Measurements from ENCODE around the gene HMG20A.
"Not testable (repeated sequence)": the region's sequence is repeated elsewhere in the genome, so short reads cannot be mapped to it uniquely, and the experiment has no call there.

Gene HMG20A

DNA sequence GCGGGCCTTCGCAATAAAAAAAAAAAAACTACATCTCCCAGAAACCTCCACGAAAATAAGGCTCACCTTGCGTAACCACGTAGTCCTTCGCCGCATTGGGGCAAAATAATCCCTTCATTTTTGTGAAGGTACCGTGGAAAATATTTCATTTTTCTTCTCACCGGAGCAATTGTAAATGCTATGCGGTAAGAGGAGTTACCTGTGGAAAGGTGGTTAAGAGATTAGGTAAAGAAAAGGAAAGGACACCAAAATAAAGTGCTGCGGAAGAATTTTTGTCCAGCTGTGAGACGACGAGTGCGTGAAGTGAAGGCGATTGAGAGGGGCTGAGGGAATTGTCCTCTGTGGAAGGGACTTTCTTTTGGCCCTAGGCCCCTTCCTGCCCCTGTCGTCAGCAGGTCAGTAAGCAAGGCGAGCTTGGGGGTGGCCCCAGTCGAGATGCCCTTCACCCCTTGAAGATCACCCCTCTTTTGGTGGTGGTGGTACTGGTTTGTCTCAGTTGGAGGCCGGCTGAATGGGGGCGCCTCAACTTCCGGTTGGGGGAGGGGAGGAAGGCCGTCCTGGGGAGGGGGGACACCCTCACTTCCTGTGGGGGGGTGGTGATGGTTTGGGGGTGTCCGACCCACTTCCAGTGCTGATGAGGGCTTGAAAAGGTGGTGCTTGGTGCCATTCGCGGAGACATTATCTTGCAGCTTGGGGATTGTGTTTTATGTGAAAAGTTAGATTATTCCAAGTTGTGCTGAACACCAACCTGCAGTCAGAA lies at the start of gene HMG20A:
Gene HMG20A, plus strand, starts transcription at position 279 of the 760 bp plus-strand sequence. CDS start 37,520 bp downstream, outside the sequence.
- DNase-seq (ENCODE audit: low read depth in 2 of 2): peak; percentile 31 to 40

GRCh38 chr15:77371850-77372563 lies 48.7 kb upstream of the HMG20A start:
- DNase-seq (ENCODE audit: low read depth in 2 of 2): no peak

- DNase-seq (ENCODE audit: low read depth in 2 of 2): no peak
Observed at GRCh38 chr15:77373441-77373840, 47.2 kb upstream of the HMG20A start.

- no peak for DNase-seq (ENCODE audit: low read depth in 2 of 2)
Observed at GRCh38 chr15:77375133-77375532, 45.6 kb upstream of the HMG20A start.

- DNase-seq (ENCODE audit: low read depth in 2 of 2): no peak
Observed at GRCh38 chr15:77376770-77377169, 43.9 kb upstream of the HMG20A start.

GRCh38 chr15:77380033-77380432 lies 40.7 kb upstream of the HMG20A start:
- DNase-seq (ENCODE audit: low read depth in 2 of 2): no peak

DNA sequence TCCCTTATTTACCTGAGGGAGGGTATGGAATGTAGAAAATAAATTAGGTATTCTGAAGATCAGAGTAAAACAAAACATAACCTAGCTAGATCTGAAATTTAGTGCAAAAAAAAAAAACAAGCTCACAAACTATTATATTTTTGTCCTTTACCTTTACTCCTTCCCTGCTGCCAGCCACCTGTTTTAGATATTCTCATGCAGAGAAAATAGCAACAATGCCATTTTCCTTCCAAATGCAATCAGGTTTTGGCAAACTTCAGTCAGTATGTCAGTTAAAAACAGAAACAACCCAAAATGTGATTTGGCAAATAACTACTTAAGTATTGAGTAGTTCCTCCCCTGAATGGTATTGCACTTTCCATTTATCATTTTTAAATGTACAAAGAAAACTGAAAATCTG lies 36.6 kb upstream of the HMG20A start:
- DNase-seq (ENCODE audit: low read depth in 2 of 2): no peak

- DNase-seq (ENCODE audit: low read depth in 2 of 2): no peak
Observed at GRCh38 chr15:77384589-77385359, 35.9 kb upstream of the HMG20A start.

DNA sequence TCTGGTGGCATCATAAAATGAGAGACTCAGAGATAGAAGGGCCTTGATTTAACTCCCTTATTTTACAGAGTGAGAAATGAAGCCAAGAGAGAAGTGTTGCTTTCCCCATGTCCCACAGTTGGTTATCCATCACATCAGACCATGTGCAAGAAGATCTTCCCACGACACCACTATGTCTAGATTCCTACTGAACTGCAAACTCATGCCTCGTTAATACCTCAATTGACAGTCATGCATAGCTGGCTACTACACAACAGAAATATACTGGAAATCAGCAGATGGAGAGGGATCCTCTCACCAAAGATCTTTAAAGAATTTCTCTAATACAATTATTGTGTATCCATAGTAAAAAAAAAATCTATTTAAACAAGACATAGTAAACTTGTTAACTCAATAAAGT lies 34.1 kb upstream of the HMG20A start:
- DNase-seq (ENCODE audit: low read depth in 2 of 2): no peak

DNA sequence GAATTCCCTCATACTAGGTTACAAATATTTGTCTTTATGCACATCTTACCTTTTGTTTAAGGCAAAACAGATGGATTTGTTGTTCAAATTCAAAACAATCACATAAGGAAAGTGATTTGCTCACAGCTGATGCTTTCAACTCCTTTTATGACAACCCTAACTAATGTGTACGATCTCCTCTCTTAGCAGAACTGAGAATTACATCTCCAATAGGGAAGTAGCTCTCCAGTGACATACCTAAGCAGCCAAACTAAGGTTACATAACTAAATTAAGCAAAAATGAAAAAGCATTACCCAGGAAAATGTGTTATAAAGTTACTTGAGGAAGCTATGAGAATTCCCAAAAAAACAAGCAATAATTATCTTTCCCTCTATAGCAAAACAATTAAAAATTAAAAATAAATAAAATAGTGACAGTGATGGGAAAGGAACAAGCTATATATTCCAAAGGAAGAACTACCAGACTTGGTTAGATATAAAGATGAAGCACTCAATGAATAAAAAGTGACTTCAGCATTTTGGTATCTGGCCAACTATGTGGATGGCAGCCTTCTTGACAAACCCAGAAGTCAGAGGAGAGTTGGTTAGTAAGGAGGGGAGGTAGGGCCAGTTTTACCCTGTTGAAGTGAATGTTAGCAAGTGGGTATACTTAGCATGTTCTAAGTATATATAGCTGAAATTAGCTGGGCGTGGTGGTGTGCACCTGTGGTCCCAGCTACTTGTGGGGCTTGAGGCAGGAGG lies 33.2 kb upstream of the HMG20A start:
- no peak for DNase-seq (ENCODE audit: low read depth in 2 of 2)

GRCh38 chr15:77391372-77391951 lies 29.2 kb upstream of the HMG20A start:
- no peak for DNase-seq (ENCODE audit: low read depth in 2 of 2)

GRCh38 chr15:77392762-77393470 lies 27.8 kb upstream of the HMG20A start:
- DNase-seq (ENCODE audit: low read depth in 2 of 2): no peak

- DNase-seq (ENCODE audit: low read depth in 2 of 2): no peak
Observed at GRCh38 chr15:77393471-77393840, 27.2 kb upstream of the HMG20A start.

GRCh38 chr15:77395013-77395774 lies 25.5 kb upstream of the HMG20A start:
- DNase-seq (ENCODE audit: low read depth in 2 of 2): no peak

GRCh38 chr15:77396692-77397091 lies 24.0 kb upstream of the HMG20A start:
- no peak for DNase-seq (ENCODE audit: low read depth in 2 of 2)

DNA sequence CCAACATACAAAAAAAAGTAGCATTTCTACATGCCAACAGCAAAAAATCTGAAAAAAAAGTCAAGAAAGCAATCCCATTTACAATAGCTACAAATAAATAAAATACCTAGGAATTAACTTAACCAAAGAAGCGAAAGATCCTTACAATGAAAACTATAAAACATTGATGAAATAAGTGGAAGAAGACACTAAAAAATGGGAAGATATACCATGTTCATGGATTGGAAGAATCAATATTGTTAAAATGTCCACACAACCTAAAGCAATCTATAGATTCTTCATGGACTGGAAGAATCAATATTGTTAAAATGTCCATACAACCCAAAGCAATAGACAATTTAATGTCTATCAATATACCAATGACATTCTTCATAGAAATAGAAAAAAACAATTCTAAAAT lies 21.8 kb upstream of the HMG20A start:
- DNase-seq (ENCODE audit: low read depth in 2 of 2): no peak

GRCh38 chr15:77400258-77400657 lies 20.4 kb upstream of the HMG20A start:
- DNase-seq (ENCODE audit: low read depth in 2 of 2): no peak

GRCh38 chr15:77402740-77403379 lies 17.8 kb upstream of the HMG20A start:
- no peak for DNase-seq (ENCODE audit: low read depth in 2 of 2)

- not testable (repeated sequence) for DNase-seq (ENCODE audit: low read depth in 2 of 2)
Observed at GRCh38 chr15:77406173-77406759, 14.4 kb upstream of the HMG20A start.

Data from stimulated activated CD8-positive, alpha-beta memory T cell treated with anti-CD3 and anti-CD28 coated beads, Interleukin-15, amount 100 ng/mL, for 4 hours (primary cell).